AG10803 (cell line): ENCODE data around the gene HAPLN2.
A peak's percentile ranks its signal among the peaks of the same experiment; 100 is the strongest.

Experiments used
- DNase-seq: peaks from one replicate; pipeline ENCODE4 v3.0.0; 2010; ENCODE audit warnings: low read depth
- H3K4me3 ChIP-seq: 2 replicates; pipeline ENCODE4 v1.5.1; 2011; ENCODE audit warnings: mild to moderate bottlenecking, low read length, control low read depth
- TF ChIP-seq, protein P1 (sequence below): conservative IDR thresholded peaks from 2 replicates; pipeline ENCODE4 v1.5.1; 2011; ENCODE audit warnings: mild to moderate bottlenecking, low read length, control low read depth, inconsistent platforms

HAPLN2 gene

GRCh38 chr1:156655151-156655903 is 36.1 kb downstream of the HAPLN2 start:
- DNase-seq: no peak
- no peak overlapping the region for H3K4me3 ChIP-seq
- TF ChIP-seq, protein P1, sequence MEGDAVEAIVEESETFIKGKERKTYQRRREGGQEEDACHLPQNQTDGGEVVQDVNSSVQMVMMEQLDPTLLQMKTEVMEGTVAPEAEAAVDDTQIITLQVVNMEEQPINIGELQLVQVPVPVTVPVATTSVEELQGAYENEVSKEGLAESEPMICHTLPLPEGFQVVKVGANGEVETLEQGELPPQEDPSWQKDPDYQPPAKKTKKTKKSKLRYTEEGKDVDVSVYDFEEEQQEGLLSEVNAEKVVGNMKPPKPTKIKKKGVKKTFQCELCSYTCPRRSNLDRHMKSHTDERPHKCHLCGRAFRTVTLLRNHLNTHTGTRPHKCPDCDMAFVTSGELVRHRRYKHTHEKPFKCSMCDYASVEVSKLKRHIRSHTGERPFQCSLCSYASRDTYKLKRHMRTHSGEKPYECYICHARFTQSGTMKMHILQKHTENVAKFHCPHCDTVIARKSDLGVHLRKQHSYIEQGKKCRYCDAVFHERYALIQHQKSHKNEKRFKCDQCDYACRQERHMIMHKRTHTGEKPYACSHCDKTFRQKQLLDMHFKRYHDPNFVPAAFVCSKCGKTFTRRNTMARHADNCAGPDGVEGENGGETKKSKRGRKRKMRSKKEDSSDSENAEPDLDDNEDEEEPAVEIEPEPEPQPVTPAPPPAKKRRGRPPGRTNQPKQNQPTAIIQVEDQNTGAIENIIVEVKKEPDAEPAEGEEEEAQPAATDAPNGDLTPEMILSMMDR: no peak

DNA sequence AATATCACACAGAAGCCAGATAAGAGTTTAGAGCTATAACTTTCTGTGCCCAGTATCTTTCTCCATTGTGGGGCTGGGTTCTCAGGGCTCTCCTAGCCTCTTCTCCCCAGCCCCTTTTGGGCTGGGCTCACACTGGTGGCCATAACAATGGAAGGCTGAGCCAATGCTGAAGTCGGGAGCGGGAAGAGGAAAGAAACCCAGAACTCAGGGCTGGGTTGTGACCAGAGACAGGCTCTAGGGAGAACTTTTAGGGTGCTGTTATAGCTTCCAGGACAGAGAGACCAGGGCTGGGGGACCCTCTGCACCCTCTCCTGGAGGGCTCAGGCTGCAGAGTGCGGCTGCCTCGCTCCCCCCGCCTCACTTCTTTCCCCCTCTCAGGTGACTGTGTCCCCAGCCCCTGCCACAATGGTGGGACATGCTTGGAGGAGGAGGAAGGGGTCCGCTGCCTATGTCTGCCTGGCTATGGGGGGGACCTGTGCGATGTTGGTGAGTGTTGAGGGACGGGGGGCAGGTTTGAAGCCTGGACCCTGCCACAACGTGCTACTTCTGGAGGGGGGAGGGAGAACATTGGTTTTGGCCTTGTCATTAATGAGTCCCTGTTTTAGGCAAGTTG is 36.8 kb downstream of the HAPLN2 start:
- DNase-seq: no peak
- H3K4me3 ChIP-seq: no peak overlapping the region
- TF ChIP-seq, protein P1: no peak

DNA sequence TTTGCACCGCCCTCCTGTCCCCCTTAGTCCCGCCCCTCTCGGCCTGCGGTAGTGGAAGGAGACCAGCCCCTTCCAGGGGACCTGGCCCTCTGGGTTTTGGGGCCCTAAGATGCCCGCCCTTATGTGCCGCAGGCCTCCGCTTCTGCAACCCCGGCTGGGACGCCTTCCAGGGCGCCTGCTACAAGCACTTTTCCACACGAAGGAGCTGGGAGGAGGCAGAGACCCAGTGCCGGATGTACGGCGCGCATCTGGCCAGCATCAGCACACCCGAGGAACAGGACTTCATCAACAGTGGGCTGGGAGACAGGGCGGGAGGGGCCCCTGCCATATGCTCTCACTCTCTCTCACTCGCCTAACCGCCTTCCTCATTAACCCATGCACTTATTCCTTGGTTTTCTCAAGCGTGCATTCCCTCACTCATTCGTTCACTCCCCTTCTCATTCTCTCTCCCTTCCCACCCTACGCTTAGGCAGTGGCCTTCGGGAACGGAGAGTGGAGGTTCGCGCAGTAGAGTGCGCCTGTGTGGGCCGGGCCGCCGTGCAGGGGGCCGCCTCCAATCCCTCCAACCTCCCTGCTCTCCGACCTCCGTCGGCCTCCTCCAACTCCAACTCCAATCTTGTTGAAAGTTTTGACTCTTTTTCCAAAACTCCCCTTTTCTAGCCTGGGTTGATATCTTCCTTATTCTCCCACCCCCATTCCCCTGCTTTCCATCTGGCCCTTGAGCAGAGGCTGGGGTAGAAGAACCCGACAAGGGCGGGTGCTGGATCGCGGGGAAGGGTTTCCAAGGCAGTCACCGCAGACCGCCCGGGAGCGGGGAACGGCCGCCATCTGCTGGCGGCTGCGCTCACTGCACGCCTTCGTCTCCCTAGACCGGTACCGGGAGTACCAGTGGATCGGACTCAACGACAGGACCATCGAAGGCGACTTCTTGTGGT is 37.9 kb downstream of the HAPLN2 start:
- DNase-seq: peak; percentile 45
- H3K4me3 ChIP-seq: peak overlapping the region; percentile 35
- TF ChIP-seq, protein P1: peak; percentile 86

DNA sequence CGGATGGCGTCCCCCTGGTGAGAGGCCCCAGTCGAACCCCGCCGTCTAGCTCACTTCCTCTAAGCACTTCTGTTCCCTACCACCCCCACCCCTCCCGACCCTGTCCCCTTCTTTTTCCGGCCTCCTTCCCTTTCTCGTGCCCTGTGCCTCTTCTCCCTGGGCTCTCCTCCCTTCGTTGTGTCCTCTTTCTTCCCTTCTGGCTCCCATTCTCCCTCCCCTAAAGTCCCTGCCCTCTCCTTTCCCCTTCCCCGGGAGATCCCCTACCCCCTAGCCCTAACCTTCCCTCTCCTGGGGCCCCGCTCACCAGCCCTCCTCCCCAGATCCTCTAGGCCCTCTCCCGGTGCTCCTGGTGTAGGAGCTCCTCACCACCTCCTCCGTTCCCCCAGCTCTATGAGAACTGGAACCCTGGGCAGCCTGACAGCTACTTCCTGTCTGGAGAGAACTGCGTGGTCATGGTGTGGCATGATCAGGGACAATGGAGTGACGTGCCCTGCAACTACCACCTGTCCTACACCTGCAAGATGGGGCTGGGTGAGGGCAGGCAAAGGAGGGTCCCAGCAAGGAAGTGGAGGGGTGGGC is 38.6 kb downstream of the HAPLN2 start:
- no peak overlapping the region; the same call in 1 of the 2 replicates for H3K4me3 ChIP-seq
- DNase-seq: no peak
- TF ChIP-seq, protein P1: 0 out of 2 replicates have a peak, but pooled peaks have one; percentile 2

DNA sequence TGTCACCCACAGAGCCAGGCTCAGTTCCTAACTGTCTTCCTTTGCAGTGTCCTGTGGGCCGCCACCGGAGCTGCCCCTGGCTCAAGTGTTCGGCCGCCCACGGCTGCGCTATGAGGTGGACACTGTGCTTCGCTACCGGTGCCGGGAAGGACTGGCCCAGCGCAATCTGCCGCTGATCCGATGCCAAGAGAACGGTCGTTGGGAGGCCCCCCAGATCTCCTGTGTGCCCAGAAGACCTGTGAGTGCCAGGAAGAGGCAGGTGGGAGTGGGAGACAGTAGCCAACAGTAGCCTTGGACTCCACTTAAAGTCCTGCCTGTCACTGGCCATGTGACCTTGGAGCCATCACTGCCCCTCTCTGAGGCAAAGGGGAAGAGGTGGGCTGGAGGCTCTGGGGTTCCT is 39.3 kb downstream of the HAPLN2 start:
- H3K4me3 ChIP-seq: no peak overlapping the region
- TF ChIP-seq, protein P1: no peak
- no peak for DNase-seq

- H3K4me3 ChIP-seq: no peak overlapping the region
- DNase-seq: no peak
- TF ChIP-seq, protein P1: no peak
Observed at GRCh38 chr1:156658945-156659574, 39.8 kb downstream of the HAPLN2 start.
